HG03064 (cell line): Measurements from ENCODE around the gene EGLN1.
A peak's percentile ranks its signal among the peaks of the same experiment; 100 is the strongest.

Experiments
- ATAC-seq: cut with Tn5 transposase; IDR thresholded peaks from one replicate; pipeline ENCODE4 v1.9.1; 2021; ENCODE audit warnings: low read depth; ENCODE audit not compliant: unreplicated experiment

The EGLN1 gene

DNA sequence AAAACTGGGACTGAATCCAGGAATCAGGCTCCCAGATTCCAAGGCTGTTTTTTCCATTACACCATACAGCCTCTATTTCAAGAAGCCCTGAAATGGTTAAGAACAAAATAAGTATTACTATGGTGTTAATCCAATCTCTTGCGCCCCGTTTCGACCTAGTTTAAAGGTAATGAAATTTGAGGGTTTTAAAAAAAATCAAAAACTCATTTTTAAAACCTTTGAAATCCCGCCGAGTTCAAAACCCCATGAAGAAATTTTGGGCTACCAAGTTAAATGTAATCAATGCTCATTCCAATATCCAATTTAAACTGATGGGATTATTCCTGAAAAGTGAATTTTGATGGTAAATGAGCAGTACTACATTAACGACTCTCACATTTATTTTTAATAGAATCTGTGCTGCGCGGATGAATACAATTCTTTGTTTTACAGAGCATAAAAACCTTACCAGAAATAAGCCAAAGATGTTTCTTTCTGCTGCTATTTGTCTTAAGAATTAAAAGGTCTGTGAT lies 767 bp upstream of the EGLN1 start:
- ATAC-seq = no peak

DNA sequence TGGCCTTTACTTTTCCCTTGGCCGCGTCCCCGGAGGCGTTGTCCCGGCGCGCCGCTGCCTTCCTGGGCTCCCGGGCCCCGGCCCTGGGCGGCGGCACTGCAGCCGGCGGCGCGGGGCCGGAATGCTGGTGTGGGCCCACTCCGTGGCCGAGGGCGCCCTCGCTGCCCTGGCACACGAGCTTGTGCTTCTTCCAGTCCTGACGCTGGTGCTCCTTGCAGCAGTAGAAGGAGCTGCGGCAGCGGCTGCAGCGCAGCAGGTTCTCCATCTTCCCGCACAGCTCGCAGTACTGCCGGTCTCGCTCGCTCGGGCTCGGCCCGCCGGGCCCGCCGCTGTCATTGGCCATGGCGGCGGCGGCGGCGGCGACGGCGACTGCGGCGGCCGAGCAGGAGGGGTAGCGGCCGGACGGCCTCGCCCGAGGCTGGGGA lies 529 bp downstream of the EGLN1 start:
- peak; percentile 35 for ATAC-seq

DNA sequence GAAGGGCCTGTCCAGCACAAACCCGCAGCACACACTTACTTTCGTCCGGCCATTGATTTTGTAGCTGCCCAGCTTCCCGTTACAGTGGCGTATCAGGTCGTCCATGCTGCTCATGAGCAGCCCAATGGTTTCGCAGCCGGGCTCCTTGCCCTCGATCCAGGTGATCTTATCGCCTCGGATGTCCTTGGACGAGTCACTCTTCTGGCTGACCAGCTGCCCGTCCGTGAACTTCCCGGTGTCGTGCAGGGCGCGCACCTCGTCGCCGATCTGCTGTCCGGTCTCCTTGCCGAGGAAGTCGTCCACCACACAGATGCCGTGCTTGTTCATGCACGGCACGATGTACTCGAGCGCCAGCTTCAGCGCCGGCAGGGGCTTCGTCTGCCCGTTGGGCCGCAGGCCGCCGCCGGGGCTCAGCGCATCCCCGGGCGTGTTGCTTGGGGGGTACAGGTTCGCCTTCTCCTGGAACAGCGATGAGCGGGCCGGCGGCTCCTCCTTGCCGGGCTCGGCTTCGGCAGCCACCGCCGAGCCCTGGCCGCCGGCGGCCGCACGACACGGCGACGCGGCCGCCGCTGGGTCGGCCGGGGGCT lies 1.0 kb downstream of the EGLN1 start:
- peak; percentile 13 for ATAC-seq

DNA sequence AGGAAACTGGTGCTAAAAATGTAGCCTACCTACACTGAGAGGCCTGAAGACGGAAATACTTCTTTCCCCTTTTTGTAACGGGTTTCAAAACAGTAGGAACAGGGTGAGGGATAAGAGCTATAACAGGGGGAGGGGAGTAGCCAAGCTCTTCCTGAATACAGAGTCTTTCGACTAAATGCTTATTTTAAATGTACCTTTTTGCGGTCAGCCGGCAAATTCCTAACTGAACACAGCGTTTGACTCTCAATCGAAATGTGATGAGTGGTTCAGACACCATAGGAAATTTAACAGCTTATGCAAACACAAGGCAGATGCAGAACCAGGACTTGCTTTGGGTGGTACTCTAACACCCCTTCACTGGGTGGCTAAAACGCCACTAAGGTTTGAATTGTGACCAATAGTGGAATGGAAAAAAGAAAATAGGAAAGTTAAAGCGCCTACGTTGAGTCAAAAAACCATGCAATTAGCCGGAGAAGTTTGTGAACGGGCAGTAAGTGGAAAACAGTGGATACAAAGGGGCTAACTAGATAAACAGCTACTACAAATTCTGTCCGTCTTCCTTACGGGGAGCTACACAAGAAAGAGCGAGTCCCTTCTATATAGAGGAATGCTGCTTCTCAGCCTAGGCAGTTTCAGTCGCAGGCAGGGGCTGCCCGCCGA lies 1.7 kb downstream of the EGLN1 start:
- ATAC-seq = no peak

DNA sequence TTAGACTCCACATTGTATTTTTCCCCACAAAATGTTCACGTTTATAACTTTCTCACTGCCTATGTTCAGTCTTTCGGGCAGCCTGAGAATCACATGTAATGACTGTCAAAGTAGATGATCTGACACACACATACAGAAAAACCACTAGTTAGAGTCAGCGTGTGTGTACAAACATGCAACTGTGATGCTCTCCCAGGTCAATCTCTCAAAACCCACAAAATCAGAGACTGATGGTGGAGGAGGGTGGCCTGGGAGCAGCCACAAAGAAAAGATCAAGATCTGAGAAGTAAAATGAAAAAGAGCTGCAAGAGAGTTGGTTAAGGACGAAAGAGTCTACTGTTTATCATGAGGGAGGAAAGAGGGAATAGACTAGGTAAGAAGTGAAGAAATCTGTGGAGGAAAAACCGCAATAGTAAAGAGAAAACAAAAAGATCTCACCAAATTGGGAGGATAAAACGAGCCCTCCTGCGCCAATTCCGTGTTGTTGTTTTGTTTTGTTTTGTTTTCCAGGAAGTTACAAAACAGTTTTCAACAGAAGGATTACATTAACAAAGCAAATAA lies 2.3 kb downstream of the EGLN1 start:
- no peak for ATAC-seq

GRCh38 chr1:231419147-231419546 lies 2.9 kb downstream of the EGLN1 start:
- no peak for ATAC-seq

GRCh38 chr1:231418741-231419107 lies 3.4 kb downstream of the EGLN1 start:
- no peak for ATAC-seq

GRCh38 chr1:231418101-231418740 lies 3.9 kb downstream of the EGLN1 start:
- ATAC-seq = no peak

GRCh38 chr1:231417513-231417912 lies 4.6 kb downstream of the EGLN1 start:
- ATAC-seq = no peak

DNA sequence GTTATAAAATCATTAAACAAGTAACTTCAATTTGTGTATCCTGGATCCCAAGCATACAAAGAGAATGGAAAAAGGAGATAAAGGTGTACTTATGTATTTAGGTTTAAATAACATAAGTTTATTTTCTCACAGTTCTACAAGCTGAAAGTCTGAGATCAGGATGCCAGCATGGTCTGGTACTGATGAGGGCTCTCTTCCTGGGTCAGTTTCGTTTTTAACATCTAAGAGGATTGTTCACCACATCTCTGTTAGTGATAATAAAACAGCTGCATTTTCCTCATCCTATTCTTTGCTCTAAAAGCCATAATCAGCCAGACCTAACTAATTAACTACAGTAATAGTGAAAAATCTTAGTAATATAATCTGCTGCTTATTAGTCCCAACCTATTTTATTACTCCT lies 5.2 kb downstream of the EGLN1 start:
- ATAC-seq = no peak

GRCh38 chr1:231415018-231415583 lies 7.0 kb downstream of the EGLN1 start:
- ATAC-seq = no peak

DNA sequence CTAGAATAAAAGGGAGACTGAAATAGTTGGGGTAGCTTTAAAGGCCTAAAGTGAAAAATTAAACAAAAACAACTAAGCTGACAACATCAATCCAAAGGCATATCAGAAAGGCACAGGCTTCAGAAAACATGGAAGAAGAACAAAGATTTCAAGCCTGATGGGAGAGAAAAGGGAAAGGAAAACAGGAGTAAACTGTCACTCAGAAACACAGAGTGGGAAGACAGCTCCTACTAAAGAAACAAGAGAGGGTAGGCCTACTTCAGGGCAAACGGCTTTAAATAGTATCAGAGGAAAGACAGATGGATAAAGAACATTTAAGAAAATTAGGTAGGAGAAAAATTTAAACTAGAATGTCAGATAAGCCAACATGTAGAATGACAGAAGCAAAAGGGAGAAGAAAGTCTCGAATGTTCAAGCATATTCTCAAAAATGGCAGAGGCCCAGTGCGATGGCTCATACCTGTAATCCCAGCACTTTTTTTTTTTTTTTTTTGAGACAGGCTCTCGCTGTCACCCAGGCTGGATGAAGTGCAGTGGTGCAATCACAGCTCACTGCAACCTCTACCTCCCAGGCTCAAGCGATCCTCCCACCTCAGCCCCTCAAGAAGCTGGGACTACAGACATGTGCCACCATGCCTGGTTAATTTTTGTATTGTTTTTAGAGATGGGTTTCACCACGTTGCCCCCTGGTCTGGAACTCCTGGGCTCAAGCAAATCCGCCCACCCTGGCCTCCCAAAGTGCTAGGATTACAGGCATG lies 7.6 kb downstream of the EGLN1 start:
- no peak for ATAC-seq

DNA sequence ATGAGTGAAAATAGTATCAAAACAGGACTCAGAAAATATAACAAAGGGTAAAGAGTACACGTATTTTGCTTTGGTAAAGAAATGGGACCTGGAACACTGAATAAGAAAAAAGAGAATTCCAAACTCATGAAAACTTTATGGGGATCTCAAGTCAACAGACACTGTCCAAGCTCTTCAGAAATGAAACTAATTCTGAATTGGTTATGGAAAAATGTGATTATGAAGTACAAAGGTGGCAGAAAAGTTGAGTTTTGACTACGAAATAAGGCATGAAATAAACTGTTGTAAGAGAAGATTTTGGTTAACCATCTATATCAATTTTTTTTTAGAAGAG lies 8.4 kb downstream of the EGLN1 start:
- no peak for ATAC-seq

- ATAC-seq = no peak
Measured at GRCh38 chr1:231411036-231411531, 11.0 kb downstream of the EGLN1 start.

- ATAC-seq = no peak
Measured at GRCh38 chr1:231410036-231410612, 12.0 kb downstream of the EGLN1 start.

DNA sequence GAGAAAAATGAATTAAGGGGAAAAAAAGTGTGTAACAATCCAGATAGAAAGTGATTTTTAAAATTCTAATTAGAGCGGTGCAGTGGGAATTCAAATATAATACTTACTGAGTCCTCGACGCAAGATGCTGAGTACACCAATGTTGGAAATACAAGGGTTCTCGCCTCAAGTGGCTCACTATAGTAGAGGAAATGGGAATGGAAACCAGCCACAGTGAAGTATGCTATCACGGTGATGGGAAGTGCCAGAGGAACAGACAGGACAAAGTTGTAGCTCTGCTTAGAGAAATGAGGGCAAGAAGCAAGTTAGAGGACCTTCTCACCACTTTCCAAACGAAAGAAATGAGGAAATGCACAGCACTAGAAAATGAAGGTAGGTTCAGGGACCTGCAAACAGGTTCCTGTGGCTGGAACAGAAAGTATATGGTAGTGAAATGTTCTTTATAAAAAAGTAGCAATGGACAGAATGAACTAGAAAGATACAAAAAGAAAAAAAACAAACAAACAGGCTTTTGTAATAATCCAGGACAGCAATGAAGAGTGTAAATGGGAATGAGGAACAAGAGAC lies 13.5 kb downstream of the EGLN1 start:
- no peak for ATAC-seq

GRCh38 chr1:231407547-231408396 lies 14.3 kb downstream of the EGLN1 start:
- peak; percentile 77 for ATAC-seq

DNA sequence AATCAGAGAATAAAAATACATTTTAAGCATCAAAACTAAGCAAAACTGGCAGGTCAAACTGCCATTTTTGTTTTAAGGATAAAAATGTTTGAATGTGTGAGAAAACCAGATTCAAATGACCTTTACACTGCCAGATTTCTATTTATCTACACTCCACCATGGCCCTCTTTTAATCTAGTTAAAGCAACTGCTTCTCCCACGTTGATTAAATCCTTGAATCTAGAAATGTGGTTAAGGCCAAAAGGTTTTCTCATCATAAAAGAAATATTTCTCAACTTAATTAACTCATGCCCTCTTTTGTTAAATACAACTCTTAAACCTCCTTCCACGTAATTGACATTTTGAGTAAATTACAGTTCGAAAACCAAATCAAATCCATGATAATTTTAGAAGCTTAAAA lies 15.0 kb downstream of the EGLN1 start:
- no peak for ATAC-seq

GRCh38 chr1:231404318-231404717 lies 17.8 kb downstream of the EGLN1 start:
- ATAC-seq = no peak
